Gastrocnemius medialis (tissue), 4 donors: ENCODE data around the gene RASIP1. TPM values are rescaled to one million over a fixed set of nuclear protein-coding genes. Genes with fewer than 3 reads are reported as not detected.

Experiments used
- ATAC-seq, 2 donors: fragments of 150-250 bp; one replicate each; pipeline ENCODE4 v1.9.1; 2016
- DNase-seq, 2 donors: peaks; one replicate each; pipeline ENCODE4 v3.0.0-alpha.2; 2019
- H3K27ac ChIP-seq, 4 donors: fragments of 200-600 bp; sonication (generic); 1 replicate in 1 of 4; 2 replicates in 3 of 4; pipeline ENCODE4 v1.5.1; 2016 to 2018; ENCODE audit warnings: mild to moderate bottlenecking in 2 of 4, moderate library complexity in 1 of 4
- H3K27me3 ChIP-seq, 3 donors: fragments of 200-600 bp; sonication (generic) in 2 of 3; 1 replicate in 1 of 3; 2 replicates in 2 of 3; pipeline versions ENCODE4 v1.5.1 to v1.6.0; 2016 to 2019; ENCODE audit warnings: mild to moderate bottlenecking in 1 of 3, moderate library complexity in 1 of 3
- H3K36me3 ChIP-seq, 2 donors: fragments of 200-600 bp; sonication (generic) in 1 of 2; one replicate each; pipeline ENCODE4 v1.5.1; 2017 to 2018
- H3K4me1 ChIP-seq, 2 donors: fragments of 200-600 bp; sonication (generic) in 1 of 2; one replicate each; pipeline ENCODE4 v1.5.1; 2016 to 2017; ENCODE audit warnings: mild to moderate bottlenecking in 2 of 2
- H3K4me3 ChIP-seq, 4 donors: fragments of 200-600 bp; sonication (generic) in 3 of 4; 1 replicate in 1 of 4; 2 replicates in 3 of 4; pipeline ENCODE4 v1.5.1; 2016 to 2019; ENCODE audit warnings: mild to moderate bottlenecking in 2 of 4
- H3K9me3 ChIP-seq, 3 donors: fragments of 200-600 bp; sonication (generic) in 2 of 3; 1 replicate in 1 of 3; 2 replicates in 2 of 3; pipeline ENCODE4 v1.5.1; 2016 to 2019
- POLR2A ChIP-seq, 2 donors: fragments of 450-650 bp; IDR thresholded peaks; one replicate each; pipeline ENCODE4 v1.6.1; 2017; ENCODE audit warnings: antibody characterized with exemption in 2 of 2, mild to moderate bottlenecking in 2 of 2, moderate library complexity in 2 of 2
- in situ Hi-C, 4 donors: fragments of 200-750 bp; cut with MboI; loops; one replicate each; pipeline versions ENCODE4 v1.15.0 to v1.8.0; 2017; ENCODE audit warnings: low sequenced_read_pairs in 4 of 4
- intact Hi-C: fragments of 100-400 bp; cut with DNase I; formaldehyde crosslinking; loops from one replicate; pipeline ENCODE4 v1.15.1; 2023; ENCODE audit warnings: low total_unique reads
- total RNA-seq, 4 donors: library from RNA; depleted of rRNA; stranded (reverse); fragments of >200 nt; gene quantifications; one replicate each; pipeline versions ENCODE4 v1.1.0 to v1.2.3, GENCODE V29; 2016
- TF ChIP-seq, protein P1 (sequence below), 5 experiments: fragments of 450-650 bp in 3 of 5; fragments of 200-600 bp in 2 of 5; sonication (generic) in 2 of 5; IDR thresholded peaks in 4 of 5; conservative IDR thresholded peaks in 1 of 5; 1 replicate in 4 of 5; 2 replicates in 1 of 5; pipeline ENCODE4 v1.5.1; 2016 to 2019; ENCODE audit warnings: antibody characterized with exemption in 5 of 5, mild to moderate bottlenecking in 3 of 5, moderate library complexity in 3 of 5

RASIP1 gene
- total RNA-seq, 4 donors from 2014 or later = 3.4 to 8.1 (median 6.3) TPM

- no peak for ATAC-seq
- in situ Hi-C loops = loop anchor here in 1 of 4 donors (25.0 kb wide), 1 partner anchor 92 kb away; the partner anchor contains the start of genes CA11 and DBP
- H3K4me1 ChIP-seq = peaks cover 5 to 14% of the 10 kb centered on the region in 2 donors
- no peak overlapping the region for H3K27ac ChIP-seq
- no peak overlapping the region for H3K4me3 ChIP-seq
- no peak for DNase-seq
- H3K27me3 ChIP-seq = no peaks in the 10 kb centered on the region
- TF ChIP-seq, protein P1, sequence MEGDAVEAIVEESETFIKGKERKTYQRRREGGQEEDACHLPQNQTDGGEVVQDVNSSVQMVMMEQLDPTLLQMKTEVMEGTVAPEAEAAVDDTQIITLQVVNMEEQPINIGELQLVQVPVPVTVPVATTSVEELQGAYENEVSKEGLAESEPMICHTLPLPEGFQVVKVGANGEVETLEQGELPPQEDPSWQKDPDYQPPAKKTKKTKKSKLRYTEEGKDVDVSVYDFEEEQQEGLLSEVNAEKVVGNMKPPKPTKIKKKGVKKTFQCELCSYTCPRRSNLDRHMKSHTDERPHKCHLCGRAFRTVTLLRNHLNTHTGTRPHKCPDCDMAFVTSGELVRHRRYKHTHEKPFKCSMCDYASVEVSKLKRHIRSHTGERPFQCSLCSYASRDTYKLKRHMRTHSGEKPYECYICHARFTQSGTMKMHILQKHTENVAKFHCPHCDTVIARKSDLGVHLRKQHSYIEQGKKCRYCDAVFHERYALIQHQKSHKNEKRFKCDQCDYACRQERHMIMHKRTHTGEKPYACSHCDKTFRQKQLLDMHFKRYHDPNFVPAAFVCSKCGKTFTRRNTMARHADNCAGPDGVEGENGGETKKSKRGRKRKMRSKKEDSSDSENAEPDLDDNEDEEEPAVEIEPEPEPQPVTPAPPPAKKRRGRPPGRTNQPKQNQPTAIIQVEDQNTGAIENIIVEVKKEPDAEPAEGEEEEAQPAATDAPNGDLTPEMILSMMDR (IDR thresholded peaks at IDR 0.05 in 4 of 5, conservative IDR thresholded peaks at IDR 0.05 in 1 of 5) = no peak
- TF ChIP-seq POLR2A (IDR thresholded peaks at IDR 0.05) = no peak
- H3K9me3 ChIP-seq = no peaks in the 10 kb centered on the region
- no peaks in the 10 kb centered on the region for H3K36me3 ChIP-seq
- intact Hi-C loops = no loop called here
These were observed 11.3 kb downstream of the RASIP1 start for GRCh38 chr19:48728911-48729664.

GRCh38 chr19:48726556-48726955 is 13.9 kb downstream of the RASIP1 start:
- Histone ChIP-seq H3K9me3 (no peaks in the 10 kb centered on the region), H3K27me3 (no peaks in the 10 kb centered on the region), H3K4me1 (peaks cover 5 to 16% of the 10 kb centered on the region in 2 donors), H3K36me3 (no peaks in the 10 kb centered on the region), H3K27ac (peak overlapping the region; percentile 63 to 85 (median 78)), H3K4me3 (no peak overlapping the region)
- intact Hi-C loops = no loop called here
- ATAC-seq = no peak
- no peak for DNase-seq
- TF ChIP-seq POLR2A (IDR thresholded peaks at IDR 0.05) = no peak
- TF ChIP-seq, protein P1 (IDR thresholded peaks at IDR 0.05 in 4 of 5, conservative IDR thresholded peaks at IDR 0.05 in 1 of 5) = no peak
- in situ Hi-C loops = loop anchor here in 1 of 4 donors (25.0 kb wide), 1 partner anchor 89 kb away; the partner anchor contains the start of genes CA11 and DBP

- H3K4me3 ChIP-seq = no peak overlapping the region
- peaks cover 9 to 20% of the 10 kb centered on the region in 2 donors for H3K4me1 ChIP-seq
- intact Hi-C loops (no loop called here), in situ Hi-C loops (loop anchor here in 1 of 4 donors (25.0 kb wide), 1 partner anchor 88 kb away; the partner anchor contains the start of genes CA11 and DBP)
- peak in 1 of 2 donors; percentile 48 for DNase-seq
- TF ChIP-seq POLR2A (IDR thresholded peaks at IDR 0.05) = no peak
- TF ChIP-seq, protein P1 (IDR thresholded peaks at IDR 0.05 in 4 of 5, conservative IDR thresholded peaks at IDR 0.05 in 1 of 5) = no peak
- peak; percentile 15 to 37 for ATAC-seq
- no peaks in the 10 kb centered on the region for H3K27me3 ChIP-seq
- peak overlapping the region; percentile 63 to 85 (median 78) for H3K27ac ChIP-seq
- no peaks in the 10 kb centered on the region for H3K36me3 ChIP-seq
- no peaks in the 10 kb centered on the region for H3K9me3 ChIP-seq
These were observed 15.3 kb downstream of the RASIP1 start for GRCh38 chr19:48724796-48725753.

GRCh38 chr19:48722196-48722708 is 18.2 kb downstream of the RASIP1 start:
- in situ Hi-C loops = no loop called here
- H3K4me3 ChIP-seq = no peak overlapping the region
- no peaks in the 10 kb centered on the region for H3K36me3 ChIP-seq
- intact Hi-C loops = no loop called here
- peaks cover 28 to 41% of the 10 kb centered on the region in 2 donors for H3K4me1 ChIP-seq
- H3K27ac ChIP-seq = no peak overlapping the region
- TF ChIP-seq, protein P1 (IDR thresholded peaks at IDR 0.05 in 4 of 5, conservative IDR thresholded peaks at IDR 0.05 in 1 of 5) = no peak
- no peak for TF ChIP-seq POLR2A (IDR thresholded peaks at IDR 0.05)
- ATAC-seq (no peak), DNase-seq (no peak)
- no peaks in the 10 kb centered on the region for H3K9me3 ChIP-seq
- H3K27me3 ChIP-seq = no peaks in the 10 kb centered on the region
